Posterior cingulate gyrus (tissue), 11 donors: Measurements from ENCODE around the gene PTPRG.
"Not testable (repeated sequence)": the region's sequence is repeated elsewhere in the genome, so short reads cannot be mapped to it uniquely, and the experiment has no call there.

Source experiments
- DNase-seq, 10 donors: peaks; one replicate each; pipeline versions ENCODE4 v3.0.0 to v3.0.0-alpha.2; 2020 to 2021; ENCODE audit warnings: mixed read lengths in 3 of 10
- intact Hi-C: fragments of 100-400 bp; cut with DNase I; formaldehyde crosslinking; loops from one replicate; pipeline ENCODE4 v1.15.1; 2023

The PTPRG gene

DNA sequence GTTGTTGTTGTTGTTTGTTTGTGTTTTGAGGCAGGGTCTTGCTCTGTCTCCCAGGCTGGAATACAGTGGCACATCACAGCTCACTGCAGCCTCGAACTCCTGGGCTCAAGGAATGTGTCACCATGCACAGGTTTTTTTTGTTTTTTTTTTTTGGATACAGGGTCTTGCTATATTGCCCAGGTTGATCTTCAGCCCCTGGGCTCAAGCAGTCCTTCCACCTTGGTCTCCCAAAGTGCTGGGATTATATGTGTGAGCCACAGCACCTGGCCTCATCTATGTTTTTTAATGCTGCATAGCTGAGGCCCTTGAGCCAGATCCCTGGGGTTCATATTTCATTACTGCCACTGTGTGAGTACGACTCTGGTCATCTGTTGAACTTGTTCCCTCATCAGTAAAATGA, 459.3 kb downstream of the PTPRG start:
- intact Hi-C loops, result no loop called here
- DNase-seq, result no peak

GRCh38 chr3:62022312-62022711, 460.9 kb downstream of the PTPRG start:
- intact Hi-C loops, result no loop called here
- DNase-seq, result no peak

DNA sequence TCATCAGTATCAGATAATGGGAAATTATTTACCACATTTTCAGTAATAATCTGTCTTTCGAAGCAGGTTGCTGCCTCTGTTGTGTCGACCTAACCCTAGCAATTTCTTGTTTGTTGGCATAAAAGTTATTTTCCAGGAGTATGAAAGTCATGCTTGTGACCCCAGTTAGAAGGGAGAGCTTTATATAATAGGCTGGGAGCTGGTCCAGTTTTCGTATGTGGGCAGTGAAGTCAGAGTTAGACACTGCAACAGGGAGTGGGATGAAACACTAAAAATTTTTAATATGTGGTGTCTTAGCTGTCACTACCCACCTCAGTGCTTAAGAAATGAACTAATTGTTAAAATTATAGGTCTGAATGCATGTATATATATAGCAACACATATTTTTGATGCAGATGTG, 463.5 kb downstream of the PTPRG start:
- no peak for DNase-seq
- intact Hi-C loops, result no loop called here

DNA sequence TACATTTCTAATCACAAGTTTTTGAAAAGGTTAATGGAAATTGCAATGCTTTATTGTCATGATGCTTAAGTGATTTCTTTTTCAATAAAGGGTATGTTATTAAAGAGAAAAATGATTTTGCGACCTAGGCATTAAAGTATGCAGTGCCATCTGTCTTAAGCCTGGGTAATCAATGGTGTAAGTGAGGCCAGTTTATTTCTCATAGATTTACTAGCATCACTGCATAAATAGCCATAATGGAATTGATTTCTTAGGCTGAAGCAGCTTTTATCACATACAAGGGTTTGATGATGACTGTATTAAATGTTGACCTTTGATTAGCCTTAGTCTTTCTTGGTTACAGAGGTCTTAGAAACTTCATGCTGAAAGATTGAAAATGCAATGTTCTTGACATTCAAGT, 464.5 kb downstream of the PTPRG start:
- DNase-seq, result no peak
- intact Hi-C loops, result no loop called here

DNA sequence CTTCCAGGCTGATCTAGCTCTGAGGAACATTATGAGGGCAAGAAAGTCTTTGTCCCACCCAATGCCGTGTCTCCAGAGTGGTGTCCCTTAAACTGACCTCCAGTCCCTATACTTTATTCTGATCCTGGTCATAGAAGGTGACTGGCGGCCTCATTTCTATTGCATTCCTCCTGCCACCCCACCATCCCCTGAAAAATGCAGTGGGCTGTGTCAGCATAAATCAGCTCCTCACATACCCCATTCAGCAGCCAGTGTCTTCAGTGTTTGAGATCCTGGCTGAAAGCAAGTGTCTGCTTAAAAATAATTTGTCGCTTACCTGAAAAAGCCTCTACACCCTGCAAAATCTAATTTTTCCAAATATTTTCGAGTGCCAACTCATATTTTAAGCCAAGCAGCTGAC, 465.9 kb downstream of the PTPRG start:
- intact Hi-C loops, result no loop called here
- no peak for DNase-seq

GRCh38 chr3:62027796-62028195, 466.4 kb downstream of the PTPRG start:
- no peak for DNase-seq
- intact Hi-C loops, result no loop called here

DNA sequence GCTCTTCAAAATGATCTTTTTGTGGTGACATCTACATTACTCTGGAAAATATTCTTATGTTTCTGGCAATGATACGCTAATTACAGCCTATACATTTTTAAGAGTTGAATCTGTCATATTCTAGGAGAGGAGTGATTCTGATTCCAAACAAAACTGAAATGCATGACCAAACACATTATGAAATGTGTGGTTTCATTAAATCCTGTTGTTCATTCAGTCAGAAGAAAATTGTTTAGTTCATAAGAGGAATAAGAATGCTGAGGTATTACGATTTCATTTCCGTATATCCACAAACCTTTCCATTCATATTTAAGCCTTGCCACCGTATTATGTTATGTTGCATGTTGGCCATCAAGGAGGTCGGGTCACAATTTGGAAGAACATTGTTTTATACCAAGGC, 466.9 kb downstream of the PTPRG start:
- no peak for DNase-seq
- intact Hi-C loops, result no loop called here

- no peak for DNase-seq
- intact Hi-C loops, result no loop called here
These were observed 471.4 kb downstream of the PTPRG start for GRCh38 chr3:62032738-62033137.

GRCh38 chr3:62035402-62036057, 474.2 kb downstream of the PTPRG start:
- intact Hi-C loops, result no loop called here
- DNase-seq, result no peak

GRCh38 chr3:62036726-62037125, 475.4 kb downstream of the PTPRG start:
- intact Hi-C loops, result no loop called here
- no peak for DNase-seq

GRCh38 chr3:62038798-62039197, 477.4 kb downstream of the PTPRG start:
- DNase-seq, intact Hi-C loops: not testable (repeated sequence)

DNA sequence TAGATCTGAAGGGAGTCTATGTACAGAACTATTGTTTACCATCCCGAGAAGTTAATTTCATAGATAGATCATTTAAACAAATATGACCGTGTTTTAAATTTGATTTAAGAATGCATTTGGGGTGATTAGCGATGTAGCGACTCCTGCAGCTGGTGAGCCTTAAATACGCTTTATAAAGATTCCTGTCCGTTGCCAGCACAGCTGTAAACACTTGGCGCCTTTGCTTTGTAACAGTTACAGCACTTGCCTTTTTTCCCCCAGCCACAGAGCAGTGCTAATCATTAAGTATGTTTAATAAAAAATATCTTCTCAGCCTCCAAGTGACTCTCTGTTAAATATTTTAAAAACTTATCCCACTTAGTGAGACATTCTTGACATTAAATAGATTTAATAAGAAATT, 478.2 kb downstream of the PTPRG start:
- DNase-seq, result no peak
- intact Hi-C loops, result no loop called here

GRCh38 chr3:62041681-62042080, 480.3 kb downstream of the PTPRG start:
- DNase-seq, result no peak
- intact Hi-C loops, result no loop called here

DNA sequence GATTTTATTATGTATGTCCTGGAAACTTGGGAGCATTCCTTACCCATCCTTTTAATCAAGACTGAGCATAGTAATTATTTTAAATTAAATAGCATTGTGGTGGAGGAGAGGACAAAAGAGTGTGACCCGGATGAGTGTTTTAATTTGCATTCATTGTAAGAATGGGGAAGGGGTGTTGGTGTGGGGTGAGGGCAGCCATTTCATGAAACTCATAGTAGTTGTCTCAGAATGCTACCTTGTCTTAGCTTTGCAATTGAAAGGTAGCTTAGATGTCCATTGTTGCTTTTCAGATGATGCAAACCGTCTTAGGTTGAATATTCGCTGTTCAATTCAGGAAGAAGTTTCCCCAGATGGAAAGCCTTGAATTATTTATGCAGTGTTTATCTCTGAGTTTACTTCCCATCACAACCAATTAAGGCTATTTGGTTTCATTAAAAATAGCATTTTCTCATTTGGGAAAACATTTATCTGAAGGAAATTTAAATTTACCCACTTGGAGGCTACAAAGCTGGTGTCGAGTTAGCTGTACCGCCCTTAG, 483.6 kb downstream of the PTPRG start:
- DNase-seq, result no peak
- intact Hi-C loops, result no loop called here

GRCh38 chr3:62046326-62046725, 485.0 kb downstream of the PTPRG start:
- DNase-seq, result no peak
- intact Hi-C loops, result no loop called here

DNA sequence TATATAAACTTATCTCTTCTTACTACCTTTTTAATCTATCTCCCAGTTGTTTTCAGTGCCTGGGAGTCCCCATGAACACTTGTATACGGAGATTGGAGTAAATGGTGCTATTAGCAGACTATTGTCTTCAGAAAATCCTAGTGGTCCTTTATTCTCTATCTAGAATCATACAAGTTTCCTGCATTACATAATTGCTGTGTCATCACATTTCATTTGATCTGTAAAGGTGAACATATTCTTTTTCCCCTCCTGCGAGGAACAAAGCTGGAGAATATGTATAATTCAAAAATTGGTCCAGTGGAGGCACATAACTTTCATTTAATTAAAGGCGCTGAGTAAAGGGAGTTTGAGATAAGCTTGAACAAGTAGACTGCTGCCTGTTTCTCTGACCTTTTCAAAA, 487.2 kb downstream of the PTPRG start:
- intact Hi-C loops, result no loop called here
- DNase-seq, result no peak

DNA sequence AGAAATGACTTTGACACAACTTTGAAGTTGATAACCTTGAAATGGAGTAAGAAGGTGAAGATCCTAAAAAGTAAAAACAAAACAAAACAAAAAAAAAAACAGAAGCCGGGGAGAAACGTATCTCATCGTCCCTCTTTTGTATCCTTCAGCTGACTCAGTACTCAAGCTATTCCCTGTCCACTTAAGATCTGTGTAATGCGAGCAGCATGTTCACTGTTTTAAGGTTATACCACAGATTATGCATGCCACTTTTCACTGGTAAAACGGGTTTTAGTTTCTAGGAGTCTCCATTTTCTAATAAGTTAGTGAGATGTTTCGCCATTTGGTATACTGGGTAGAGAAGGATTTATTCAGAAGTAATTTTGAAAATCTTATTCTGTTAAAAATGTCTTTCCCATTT, 487.7 kb downstream of the PTPRG start:
- no peak for DNase-seq
- intact Hi-C loops, result no loop called here

GRCh38 chr3:62051506-62051905, 490.1 kb downstream of the PTPRG start:
- intact Hi-C loops, result no loop called here
- no peak for DNase-seq

DNA sequence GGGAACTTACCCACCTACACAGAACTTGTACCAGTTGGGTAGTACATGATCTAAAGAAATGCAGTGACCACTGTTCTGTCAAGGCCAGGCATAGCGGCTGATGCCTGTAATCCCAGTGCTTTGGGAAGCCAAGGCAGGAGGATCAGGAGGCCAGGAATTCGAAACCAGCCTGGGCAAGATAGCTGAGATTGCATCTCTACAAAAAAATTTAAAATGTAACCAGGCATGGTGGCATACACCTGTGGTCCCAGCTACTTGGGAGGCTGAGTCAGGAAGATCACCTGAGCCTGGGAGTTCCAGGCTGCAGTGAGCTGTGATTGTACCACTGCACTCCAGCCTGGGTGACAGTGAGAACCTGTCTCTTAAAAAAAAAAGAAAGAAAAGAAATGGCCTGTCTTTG, 491.0 kb downstream of the PTPRG start:
- intact Hi-C loops, result no loop called here
- no peak for DNase-seq

DNA sequence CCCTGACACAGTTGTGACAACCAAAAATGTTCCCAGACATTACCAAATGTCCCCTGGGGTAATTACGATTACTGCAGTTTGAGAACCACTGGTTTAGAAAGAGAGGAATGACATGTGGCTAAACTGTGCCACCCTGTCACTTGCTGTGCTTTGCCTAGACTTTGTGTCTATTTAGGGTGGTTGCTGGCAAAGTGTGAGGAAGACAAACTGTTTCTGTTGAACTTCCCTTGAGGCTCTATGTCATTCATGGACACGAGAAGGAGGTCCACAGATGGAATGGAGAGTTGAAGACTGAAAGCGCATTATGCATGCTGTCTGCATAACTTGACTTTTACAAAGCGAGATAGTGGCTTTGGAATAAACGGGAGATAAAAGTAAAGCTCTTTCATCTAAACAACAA, 495.3 kb downstream of the PTPRG start:
- no peak for DNase-seq
- intact Hi-C loops, result no loop called here

GRCh38 chr3:62057339-62058047, 496.1 kb downstream of the PTPRG start:
- no peak for DNase-seq
- intact Hi-C loops, result no loop called here

- intact Hi-C loops, result no loop called here
- no peak for DNase-seq
These were observed 504.8 kb downstream of the PTPRG start for GRCh38 chr3:62065985-62066693.
